GM20000 (cell line): Measurements from ENCODE around the gene CHRNA7.

ENCODE experiments used
- DNase-seq: peaks from one replicate; pipeline ENCODE4 v3.0.0; 2012; ENCODE audit warnings: low spot score
- TF ChIP-seq, protein P1 (sequence below): IDR thresholded peaks from 2 replicates; pipeline ENCODE4 v1.5.1; 2012; ENCODE audit warnings: mild to moderate bottlenecking, control low read depth; ENCODE audit errors: extremely low read depth, missing control alignments

The CHRNA7 gene

DNA sequence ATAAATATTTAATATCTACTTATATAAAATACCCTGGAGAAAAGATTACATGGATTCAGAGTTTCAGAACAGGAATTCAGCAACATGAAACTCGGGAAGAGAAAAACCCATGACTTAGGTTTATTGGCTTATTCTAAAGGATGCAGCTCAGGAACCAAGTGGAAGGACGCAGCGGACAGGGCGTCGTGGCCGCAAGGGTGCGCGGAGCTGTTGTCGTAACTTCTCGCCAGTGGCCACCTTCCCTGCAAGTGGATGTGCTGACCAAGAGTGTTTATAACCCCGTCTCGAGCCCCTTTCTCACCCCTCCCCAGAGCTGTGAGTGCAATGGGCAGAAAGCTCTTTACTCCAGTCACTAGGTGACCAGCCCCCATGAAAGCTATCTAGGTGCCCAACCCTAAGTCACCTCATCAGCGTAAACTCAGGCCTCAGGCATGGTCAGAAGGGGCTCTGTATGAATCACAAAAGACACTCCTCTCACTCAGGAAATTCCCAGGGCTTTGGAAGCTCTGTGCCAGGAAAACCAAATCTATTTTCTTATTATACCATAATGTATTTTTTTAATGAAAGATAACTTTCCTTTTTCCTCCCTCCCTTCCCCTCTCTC, 77.3 kb downstream of the CHRNA7 start:
- DNase-seq: no peak

GRCh38 chr15:32108661-32109060, 78.3 kb downstream of the CHRNA7 start:
- TF ChIP-seq, protein P1, sequence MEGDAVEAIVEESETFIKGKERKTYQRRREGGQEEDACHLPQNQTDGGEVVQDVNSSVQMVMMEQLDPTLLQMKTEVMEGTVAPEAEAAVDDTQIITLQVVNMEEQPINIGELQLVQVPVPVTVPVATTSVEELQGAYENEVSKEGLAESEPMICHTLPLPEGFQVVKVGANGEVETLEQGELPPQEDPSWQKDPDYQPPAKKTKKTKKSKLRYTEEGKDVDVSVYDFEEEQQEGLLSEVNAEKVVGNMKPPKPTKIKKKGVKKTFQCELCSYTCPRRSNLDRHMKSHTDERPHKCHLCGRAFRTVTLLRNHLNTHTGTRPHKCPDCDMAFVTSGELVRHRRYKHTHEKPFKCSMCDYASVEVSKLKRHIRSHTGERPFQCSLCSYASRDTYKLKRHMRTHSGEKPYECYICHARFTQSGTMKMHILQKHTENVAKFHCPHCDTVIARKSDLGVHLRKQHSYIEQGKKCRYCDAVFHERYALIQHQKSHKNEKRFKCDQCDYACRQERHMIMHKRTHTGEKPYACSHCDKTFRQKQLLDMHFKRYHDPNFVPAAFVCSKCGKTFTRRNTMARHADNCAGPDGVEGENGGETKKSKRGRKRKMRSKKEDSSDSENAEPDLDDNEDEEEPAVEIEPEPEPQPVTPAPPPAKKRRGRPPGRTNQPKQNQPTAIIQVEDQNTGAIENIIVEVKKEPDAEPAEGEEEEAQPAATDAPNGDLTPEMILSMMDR: no peak
- DNase-seq: no peak

More for the DNA sequence above, 77.3 kb downstream of the CHRNA7 start:
- TF ChIP-seq, protein P1: no peak

DNA sequence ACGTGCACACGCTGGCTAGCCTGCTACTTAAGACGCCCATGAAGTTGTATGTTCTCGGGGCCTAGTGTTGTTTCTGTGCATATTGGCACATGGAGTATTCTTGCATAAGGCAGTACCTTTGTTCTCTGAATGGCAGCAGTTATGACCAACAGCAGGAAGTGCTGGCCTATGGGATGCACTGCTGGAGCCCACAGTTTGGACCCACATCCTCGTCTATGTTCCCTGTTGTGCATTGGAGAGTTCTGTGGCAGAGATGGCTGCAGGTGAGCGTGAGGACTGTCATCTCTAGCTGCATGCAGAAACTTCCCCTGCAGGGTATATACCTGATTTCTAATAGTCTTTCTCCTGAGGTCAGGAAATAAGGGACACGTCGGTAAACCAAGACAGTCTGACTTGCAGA, 81.8 kb downstream of the CHRNA7 start:
- TF ChIP-seq, protein P1: no peak
- DNase-seq: no peak

- TF ChIP-seq, protein P1: no peak
- DNase-seq: no peak
These were observed 82.9 kb downstream of the CHRNA7 start for GRCh38 chr15:32113224-32113623.

- TF ChIP-seq, protein P1: no peak
- no peak for DNase-seq
These were observed 86.8 kb downstream of the CHRNA7 start for GRCh38 chr15:32117122-32117521.

- no peak for DNase-seq
- TF ChIP-seq, protein P1: no peak
These were observed 89.0 kb downstream of the CHRNA7 start for GRCh38 chr15:32119286-32119685.

DNA sequence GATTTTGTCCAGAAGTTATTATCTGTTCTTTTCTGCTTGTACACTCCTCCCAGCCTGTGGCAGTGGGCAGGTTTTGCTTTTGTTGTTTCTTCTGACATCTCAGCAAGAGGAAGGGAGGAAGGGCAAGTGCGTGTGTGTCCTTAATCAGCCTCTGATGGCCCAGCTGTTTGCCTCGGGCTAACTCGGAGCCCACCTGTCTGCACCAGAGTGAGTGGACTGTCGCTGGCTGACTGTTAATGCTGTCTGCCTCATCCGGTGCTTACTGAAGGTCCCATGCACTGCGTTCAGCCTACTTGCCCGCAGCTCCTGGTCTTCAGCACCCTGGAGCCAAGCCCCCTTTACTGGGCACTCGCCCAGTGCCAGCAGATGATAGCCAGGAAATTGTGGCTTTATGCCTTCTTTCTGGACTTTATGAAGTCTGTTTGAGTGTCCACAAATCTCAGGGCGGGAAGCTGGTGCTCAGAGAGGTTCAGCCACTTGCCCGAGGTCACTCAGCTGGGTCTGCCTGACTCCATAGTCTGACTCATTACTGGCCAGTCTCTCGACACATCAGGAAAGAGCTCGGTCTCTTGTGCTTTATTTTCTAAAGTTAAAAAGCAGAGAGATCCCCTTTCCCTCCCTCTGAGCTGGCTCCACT, 89.5 kb downstream of the CHRNA7 start:
- TF ChIP-seq, protein P1: no peak
- DNase-seq: no peak
